DMS153 treated with DMSO at 0.1 percent for 48 hours (cell line): Measurements from ENCODE around the gene BABAM2.

Source experiments
- DNase-seq: peaks from one replicate; lab custom pipeline; 2025; ENCODE audit not compliant: unreplicated experiment; lab: John Stamatoyannopoulos, UW

Gene BABAM2

DNA sequence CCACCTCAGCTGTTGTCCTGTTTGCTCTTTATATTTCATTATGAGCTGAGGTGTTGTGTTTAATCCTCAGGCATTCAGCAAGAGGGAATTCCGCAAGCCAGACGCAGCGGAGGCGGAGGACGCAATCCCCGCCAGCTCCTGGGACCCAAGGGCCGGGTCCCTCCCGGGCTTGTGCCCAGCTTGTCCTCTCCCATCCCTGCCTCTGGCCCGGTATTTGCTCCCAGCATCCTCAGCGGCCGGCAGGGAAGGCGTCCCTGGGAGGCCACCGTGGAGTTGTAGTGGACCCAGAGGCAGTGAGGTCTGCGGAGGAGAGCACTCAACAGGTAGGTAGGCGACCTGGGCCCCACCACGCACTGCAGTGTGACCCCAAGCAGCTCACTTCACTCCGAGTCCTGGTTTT is 459.7 kb downstream of the BABAM2 start:
- DNase-seq = no peak

DNA sequence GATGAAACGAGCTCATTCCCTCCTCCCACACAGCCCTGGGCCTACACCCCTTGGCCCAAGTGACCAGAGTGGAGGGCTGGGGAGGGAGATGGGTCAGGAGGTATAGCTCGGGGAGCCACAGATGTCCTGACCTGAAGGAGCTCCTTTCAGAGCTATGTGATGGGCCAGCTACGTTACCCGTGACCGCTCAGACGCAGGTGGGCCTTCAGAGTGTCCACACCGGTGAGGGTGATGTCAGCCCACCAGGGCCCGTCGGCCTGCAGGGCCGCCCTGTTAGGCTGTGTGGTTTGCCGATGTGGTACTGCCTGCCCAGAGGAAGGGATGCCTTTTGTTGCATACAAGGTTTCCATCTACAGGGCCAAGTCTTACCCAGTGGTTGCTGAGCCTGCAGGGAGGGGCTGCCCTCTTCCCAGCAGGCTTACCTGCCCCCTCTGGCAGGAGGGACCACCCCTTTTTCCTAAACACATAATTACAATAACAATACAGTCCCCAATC is 460.3 kb downstream of the BABAM2 start:
- DNase-seq = no peak

DNA sequence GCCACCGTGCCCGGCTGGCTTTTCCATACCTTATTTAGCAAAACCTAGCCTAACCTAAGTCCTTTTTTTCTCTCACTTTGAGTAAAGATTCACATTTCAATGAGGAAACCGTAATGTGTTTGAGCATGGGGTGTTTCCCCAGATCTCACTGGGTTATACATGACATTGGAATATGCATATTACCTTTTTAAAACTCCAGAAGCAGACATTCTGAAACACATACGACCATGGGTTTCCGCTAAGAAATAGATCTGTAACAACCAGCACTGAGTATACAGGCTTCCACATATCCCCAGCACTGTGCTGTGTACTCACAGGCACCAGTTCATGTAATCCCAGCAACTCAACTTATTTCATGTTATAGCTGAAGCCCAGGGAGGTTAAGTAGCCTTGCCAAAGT is 461.1 kb downstream of the BABAM2 start:
- no peak for DNase-seq

DNA sequence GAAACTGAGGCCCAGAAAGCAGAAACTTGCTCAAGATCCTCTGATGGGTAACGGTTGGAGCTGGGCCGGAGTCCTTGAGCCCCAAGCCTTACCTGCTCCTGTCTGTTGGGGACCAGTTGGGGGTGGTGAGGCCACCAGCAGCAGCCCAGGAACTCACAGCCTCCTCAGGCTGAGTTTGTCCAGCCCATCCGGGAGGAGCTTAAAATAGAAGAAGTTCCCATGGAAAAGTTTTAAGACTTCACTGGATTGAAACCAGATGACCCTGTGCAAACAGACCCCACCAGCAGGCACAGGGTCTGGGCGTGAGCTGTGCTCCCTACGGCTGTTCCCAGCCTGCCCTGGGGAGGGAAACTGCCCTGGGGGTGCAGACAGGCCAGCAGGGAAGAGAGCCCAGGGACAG is 461.6 kb downstream of the BABAM2 start:
- no peak for DNase-seq

DNA sequence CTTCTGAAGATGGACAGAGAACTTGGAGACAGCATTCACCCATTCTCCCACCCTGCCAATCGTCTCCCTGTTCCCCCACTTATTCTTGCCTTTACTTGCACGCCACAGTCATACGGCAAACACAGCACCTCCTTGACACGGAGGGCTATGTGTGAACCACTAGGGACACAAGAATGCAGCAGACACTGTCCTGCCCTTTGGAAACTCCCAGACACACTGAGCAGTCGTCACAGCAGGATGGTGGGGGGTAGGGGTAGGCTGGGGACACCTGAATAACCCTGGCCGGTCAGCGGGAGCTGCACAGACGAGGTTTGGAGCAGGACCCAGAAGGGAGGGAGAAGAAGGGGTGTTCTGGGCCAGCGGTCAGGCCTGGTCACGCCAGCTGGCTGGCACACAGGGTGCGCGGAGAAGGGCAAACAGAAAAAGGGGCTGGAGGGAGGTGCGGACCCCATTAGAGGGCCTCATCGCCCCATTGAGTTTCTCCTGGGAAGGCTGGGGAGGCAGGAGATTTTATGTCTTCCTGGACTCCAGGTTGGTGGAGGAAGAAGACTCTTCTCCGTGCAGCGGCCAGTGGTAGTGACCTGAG is 462.2 kb downstream of the BABAM2 start:
- no peak for DNase-seq

DNA sequence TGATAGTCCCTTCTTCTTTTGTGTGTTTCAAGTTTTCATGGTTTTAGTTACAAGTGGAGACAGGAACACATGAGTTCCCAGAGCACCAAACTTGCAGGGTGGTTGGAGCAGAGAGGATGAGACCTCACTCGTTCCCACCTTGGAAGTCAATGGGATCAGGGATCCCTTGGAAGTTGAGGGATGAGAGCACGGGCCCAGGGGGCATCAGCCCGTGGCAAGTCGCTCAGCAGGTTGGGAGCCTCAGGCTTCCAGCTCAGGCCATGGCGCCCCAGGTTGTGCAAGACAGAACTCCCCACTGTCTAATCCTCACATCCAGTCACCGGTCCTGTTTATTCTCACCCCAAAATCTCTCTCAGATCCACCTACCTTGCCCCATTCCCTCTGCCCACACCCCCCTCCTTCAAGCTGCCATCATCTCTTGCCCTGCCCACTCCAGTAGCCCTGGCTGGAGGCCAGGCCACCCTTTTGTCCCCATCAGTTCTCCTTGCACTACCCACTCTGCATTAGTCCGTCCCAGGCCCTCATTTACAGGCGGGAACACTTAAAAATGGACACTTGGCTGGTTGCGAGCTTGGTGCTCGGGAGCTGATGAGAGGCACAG is 464.5 kb downstream of the BABAM2 start:
- no peak for DNase-seq

DNA sequence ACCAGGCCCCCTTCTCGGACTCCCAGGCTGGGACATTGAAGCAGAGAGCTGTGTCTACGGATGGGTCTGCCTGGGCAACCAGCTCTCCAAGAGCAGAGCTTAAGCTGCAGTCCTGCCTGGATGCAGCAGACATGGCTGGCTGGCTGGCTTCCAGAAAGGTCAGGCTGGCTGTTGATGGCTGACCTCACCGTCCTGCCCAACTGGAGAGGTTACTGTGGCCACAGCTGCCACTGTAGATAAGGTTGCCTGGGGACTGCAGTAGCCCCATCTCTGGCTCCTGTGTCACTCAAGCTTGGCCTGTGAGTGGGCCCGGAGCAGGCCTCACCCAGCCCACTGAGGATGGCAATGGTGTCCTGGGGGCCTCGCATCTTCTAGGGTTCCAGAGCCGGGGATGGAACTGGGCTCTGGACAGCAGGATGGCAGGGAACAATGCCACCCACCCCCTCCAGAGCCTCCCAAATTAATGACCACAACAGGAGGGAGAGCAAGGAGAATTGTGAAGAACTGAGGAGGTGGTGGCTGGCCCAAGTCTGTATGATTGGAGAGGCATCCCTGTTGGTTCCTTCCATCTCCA is 465.1 kb downstream of the BABAM2 start:
- no peak for DNase-seq

DNA sequence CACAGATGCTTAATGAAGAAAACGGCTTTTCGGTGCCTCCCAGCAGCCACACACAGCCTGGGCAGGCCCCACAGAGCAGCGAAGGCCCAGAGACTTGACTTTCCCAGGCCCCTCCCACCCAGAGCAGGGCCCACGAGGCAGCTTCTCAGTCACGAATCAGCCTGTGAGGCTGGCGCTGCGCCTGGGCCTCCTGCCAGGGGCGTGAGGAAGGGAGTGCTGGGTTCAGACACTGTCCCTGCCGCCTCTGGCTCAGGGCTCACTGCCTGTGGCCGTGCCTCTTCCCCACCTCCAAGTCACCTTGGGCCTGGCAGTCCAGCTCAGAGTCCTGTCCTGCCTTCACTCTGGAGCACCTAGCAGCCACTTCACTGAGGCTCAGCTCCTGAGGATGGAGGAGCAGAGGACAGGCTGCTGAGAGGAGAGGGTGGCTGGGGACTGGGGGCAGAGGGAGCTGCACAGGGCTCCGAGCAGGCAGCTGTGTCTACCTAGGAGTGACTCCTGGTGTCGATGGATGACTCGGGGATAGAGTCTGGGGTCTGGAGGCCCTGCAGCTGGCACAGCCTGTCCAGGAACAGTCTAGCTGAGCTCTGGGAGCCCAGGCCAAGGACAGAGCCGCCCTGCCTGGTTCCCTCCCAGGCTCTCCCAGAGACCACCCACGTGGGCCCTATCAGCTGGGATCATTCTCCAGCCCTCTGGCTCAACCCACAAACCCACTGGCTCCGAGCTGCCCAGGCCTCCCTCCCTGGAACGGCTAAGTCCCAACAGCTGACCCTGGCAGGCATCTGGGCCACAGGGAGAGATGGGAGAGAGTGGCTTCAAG is 465.8 kb downstream of the BABAM2 start:
- DNase-seq = peak; percentile 53

DNA sequence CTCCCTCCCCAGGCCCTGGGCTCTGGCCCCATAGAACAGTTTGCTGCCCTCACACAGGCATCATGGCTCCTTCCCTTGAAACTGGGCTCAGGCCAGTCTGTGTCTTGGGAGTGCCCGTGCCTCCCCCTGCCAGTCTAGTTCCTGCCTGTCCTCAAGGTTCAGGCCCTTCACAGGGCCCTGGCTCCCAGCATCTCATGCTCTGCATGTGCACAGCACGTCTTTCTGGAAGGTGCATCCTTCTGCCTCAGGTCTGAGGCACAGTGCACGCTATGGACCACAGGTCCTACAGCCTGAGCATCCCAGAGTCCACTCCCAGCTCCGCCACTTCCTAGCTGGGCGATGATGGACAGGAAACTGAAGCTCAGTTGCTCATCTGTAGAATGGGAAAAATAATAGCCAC is 466.5 kb downstream of the BABAM2 start:
- DNase-seq = no peak

DNA sequence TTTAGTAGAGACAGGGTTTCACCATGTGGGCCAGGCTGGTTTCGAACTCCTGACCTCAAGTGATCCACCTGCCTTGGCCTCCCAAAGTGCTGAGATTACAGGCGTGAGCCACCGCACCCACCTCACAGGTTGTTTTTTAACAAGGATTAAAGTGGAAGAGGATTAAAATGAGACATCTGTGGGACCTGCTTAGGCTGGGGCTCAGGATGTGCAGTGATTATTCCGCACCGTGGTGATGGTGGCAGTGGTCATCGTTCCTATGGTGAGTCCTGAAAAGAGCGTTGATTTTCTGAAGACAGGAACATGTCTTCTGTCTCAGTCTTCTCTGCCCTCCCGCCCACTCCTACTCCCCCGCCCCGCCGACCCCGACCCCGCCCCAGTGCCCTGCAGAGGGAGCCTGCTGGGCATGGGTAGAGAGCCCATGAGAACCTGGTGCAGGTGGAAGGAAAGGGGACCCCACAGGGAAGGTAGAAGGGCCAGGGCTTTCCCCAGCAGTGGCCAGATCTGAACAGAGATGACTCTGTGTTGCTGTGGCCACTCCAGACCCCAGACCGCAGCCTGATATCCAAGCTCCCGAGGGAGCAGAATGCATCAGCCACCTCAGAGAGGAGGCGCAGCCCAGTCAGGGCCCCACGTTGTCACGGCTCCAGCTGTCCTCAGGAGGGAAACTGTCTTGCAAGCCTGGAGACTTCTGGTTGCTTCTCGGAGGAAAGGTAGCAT is 467.6 kb downstream of the BABAM2 start:
- DNase-seq = no peak

DNA sequence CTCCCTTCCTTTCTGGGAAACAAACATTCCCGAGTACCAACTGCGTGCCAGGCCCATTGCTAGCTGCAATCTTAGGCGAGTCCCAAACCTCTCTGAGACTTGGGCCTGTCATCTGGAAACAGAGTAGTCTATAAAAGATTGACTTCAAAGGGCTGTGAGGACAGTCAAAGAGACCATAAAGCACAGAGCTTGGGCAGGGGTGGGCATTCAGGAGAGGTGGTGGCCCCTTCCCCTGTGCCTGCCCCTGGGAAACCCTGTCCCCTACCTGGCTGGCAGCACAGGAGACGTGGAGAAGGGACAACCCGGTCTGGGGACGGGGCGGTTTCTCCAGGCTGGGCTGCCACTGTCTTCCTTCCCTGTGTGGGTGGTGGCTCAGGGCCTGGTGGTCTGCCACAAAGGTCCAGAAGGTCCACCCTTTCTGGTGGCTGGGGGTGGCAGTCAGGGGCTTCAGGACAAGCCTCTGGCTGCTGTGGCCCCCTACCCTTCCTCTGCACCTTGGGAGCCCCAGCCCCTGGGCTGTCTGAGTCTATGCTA is 468.2 kb downstream of the BABAM2 start:
- DNase-seq = no peak

DNA sequence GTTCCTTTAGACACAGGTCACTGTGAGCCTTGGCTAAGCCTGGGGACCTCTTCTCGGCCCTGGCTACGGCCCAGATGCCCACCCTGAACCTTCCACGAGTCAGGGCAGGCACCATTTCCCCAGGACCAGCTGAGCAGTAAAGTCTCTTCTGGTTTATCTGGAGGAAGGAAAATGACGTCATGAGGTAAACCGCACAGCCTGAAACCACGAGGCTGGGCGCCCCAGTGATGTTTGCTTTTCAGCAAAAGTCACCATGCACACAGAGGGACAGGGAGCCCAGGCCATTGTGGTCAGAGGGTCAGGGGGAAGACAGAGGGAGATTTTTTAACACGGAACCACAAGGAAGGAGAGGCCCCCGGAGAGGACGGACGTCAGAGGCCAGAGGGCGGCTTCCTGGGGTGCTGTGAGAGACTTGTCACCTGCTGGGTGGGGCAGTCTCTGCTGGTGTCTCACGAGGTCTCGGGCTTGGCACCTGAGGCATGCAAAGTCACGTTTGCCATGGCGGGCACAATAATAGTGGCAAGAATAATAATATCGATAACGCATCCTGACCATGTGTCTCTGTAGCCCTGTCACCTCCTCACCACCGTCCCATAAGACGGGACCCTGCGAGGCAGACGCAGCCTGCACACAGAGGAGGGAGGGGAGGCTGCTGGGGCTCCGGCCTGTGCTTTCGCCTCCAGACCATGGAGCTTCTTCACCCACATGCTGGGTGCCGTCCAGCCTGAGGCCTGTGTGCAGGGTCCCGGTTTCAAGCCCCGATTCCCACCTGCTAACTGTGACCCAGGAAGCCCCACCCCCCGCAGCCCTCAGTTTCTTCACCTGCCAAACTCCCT is 468.9 kb downstream of the BABAM2 start:
- DNase-seq = no peak

DNA sequence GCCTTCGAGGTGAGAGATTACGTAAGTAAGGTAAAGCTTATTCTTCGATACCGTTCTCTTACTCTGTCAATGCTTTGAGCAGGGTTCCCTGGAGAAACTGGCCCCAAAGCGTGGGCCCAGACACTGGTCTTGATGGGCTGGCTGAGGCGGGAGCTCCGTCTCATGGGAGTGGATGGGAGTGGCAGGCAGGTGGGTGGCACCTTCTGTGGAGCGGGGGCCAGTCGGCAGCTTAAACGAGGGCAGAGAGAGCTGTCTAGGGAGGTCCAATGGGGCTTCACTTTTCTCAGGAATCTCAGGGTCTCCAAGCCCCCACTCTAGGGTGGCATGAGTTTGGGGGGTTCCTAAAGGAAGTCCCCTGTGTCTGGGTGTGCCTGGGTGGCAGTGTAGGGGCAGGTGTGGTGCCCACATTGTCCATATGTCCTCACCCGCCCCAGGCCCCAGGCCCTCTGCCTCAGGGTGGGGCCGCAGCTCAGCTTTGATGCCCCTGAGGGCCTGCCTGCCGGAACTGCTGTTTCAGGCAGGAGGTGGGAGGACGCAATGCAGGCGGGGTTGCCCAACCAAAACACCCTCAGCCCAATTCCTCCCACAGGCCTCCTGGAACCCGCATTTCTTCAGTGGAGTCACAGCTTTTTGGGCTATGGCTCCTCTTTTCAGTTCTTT is 469.7 kb downstream of the BABAM2 start:
- DNase-seq = no peak

DNA sequence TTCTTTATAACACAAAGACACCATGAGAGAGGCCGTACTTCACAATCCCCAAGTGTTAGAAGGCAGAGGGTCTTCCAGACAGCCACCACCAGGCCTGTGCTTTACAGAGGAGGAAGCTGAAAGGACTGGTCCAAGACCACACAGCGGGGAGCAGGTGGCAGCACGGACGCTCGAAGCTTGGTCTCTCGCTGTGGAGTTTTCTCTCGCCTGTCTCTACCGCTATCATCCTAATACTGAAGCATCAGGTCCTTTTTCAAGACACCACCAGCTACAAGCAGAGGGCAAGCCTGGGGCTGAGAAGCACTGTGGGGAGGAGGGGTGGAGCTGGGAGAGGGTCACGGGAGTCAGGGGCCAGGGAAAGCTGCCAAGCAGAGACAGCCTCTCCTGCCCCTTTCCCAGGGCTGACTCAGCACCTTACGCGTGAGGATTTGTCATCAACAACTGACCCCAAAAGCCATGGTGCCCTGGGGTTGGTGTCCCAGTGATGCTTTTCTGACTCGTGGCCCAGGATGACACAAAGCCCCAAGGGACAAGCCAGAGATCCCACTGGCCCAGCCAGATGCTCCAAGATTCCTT is 470.3 kb downstream of the BABAM2 start:
- DNase-seq = no peak

DNA sequence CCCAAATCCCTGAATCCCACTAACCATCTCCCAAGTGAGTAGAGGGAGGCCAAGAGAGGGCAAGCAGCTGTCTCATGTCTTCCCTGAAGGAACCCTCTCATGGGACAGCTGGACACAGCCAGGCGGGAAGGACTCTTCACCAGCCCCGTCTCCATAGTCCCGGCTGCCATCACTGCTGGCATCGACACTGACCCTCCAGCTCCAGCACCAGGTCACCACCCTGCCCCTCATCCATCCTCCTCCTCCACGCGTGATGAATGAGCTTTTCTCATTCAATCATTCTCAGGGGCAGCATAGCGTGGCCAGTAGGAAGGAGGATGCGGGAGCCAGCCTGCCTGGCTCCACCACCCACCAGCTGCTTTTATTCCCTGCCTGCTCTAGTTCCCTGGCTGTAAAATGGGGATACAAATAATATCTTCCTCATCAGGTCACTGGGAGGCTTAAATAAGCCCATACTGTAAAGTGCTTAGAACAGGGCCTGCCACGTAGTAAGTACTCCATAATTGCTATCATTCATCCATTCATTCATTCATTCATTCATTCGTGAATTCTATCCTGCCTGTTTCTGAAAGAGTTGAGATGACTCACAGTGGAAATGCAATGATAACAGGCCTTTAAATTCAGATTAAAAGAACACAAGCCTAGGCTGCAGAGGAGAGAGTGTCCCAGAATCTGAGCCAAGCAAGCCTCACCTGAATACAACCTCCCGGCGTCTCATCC is 471.6 kb downstream of the BABAM2 start:
- DNase-seq = no peak

DNA sequence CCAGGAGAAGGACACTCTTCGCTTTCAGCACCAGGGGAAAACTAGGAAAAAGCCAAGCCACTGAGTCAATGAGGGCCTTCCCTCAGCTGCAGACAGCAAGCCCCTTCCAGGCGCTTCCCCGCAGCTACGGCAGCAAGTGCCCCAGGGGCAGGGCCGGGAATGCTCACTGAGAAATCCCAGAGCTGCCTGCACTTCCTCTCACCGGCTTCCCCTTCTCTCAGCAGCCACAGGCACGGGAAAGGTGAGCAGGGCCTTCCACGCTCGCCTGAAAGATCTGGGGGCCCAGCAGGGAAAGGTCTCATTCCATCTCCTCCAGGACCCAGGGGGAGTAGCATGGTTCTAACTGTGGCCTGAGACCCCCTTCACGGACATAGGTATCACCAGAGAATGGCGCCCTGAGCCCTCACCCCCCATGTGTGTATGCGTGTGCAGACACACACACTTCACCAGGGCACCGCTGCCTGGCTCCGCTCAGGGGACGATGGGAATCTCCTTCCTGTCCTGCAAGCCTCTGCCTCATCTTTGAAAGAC is 472.5 kb downstream of the BABAM2 start:
- no peak for DNase-seq

DNA sequence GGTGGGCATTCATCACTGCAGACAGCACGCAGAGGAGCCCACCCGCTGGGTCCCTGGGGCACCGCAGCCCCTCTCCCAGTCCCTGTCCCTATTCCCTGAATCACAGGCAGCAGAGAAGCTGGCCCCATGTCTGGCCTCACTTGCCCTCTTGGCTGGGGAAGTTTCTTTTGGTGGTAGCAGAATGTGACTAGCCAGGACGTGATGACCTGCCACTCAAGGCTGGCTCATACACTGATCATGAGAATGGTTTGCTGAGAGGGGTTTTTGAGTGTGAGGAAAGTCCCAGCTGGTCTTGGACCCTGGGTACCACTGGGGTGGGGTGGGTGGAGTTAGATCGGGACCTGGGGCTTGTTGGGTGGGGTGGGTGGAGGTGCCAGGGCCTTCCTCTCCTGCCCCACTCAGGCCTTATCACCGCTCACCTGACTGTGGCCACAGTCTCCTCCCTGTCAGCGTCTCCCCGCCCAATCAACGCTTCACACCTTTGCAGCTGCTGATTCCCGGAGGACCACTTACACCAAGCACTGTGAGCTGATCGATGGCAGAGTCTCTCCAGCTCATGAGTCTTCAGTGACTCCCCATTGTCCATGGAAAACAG is 473.3 kb downstream of the BABAM2 start:
- no peak for DNase-seq

DNA sequence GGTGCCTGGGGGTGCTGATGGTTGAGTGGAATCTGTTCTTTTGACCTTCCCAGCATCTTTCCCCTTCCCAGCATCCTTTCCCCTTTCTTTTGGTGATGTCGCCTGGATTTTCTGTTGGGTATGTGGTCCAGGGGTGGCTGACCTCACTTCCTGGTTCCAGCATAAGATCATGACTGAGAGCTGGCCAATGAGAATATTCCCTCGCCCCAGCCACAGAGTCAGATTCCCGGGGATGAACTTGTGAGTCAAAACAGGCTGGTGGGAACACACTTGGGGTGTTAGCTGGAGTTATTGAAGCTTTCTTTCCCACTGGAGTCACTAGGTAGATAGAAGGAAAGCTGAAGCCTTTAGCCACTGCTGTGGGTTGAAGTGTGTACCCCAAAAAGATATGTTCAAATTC is 474.1 kb downstream of the BABAM2 start:
- DNase-seq = no peak
